ENCODE results near the gene GPC3.

GPC3 gene

DNA sequence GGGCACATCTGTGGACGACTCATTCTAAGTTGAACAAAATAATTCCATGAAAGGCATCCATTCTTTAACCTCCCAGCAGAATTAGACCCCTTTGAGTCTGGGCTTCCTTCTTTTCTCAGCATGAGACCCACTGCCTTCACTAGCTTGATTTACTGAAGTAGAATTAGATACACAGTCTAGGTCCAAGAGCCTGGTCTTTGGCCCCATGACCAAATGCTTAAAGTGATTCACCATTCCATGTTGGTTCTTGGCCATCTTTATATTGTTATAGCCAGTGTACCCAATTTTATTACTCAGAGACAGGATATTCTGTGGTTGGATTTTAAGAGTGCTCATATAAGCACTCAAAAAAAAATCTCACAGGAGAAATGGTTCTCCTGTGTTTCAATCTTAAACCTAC is 414.8 kb downstream of the GPC3 start:
- in situ Hi-C loops (cut with HindIII; ENCODE audit: low sequenced_read_pairs), result no loop called here
- peak; percentile 80 for DNase-seq (ENCODE audit: low read depth, low spot score)
- TF ChIP-seq CTCF (IDR thresholded peaks at IDR 0.05; ENCODE audit: low read depth, low read length), result no peak
- no peak overlapping the region for H3K4me3 ChIP-seq (ENCODE audit: low read depth, low read length)

DNA sequence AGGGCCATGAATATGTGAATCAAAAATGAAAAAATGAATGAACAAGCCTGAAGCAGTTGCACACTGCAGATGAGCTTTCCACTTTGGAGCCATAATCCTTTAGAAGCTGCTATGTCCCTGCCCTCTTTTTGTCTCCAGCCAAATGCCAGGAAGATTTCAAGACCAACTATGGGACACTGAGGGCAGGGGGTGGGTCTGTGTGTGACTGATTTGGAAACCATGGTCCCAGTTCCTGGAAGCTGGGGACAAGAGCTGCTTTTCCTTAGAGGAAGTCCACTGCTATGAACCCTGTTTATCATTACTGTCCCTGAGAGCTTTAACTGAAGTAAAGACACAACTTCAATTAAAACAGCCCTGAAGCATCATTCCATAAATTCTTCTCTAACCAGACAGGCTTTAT is 416.2 kb downstream of the GPC3 start:
- in situ Hi-C loops (cut with HindIII; ENCODE audit: low sequenced_read_pairs), result no loop called here
- no peak for TF ChIP-seq CTCF (IDR thresholded peaks at IDR 0.05; ENCODE audit: low read depth, low read length)
- H3K4me3 ChIP-seq (ENCODE audit: low read depth, low read length), result no peak overlapping the region
- no peak for DNase-seq (ENCODE audit: low read depth, low spot score)

GRCh38 chrX:133568109-133568508 is 417.3 kb downstream of the GPC3 start:
- no peak for TF ChIP-seq CTCF (IDR thresholded peaks at IDR 0.05; ENCODE audit: low read depth, low read length)
- in situ Hi-C loops (cut with HindIII; ENCODE audit: low sequenced_read_pairs), result no loop called here
- H3K4me3 ChIP-seq (ENCODE audit: low read depth, low read length), result no peak overlapping the region
- DNase-seq (ENCODE audit: low read depth, low spot score), result no peak

DNA sequence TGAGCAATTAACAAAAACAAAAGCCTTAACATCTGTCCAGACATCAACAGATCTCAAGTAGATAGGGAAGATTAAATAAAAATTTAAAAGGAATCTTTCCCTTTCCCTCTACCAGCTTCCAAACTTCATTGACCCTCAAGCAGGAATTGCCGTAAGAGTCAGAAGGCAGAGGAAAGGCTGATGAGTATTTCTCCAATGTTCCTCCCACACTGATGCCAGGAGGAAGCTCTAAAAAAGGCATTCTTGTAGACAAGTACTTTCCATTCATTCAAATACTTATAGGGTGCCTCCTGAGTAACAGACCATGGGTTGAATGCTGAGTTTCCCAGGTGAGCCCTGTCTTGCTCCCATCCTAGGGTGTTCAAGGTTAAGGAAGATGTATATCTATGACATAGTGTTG is 418.5 kb downstream of the GPC3 start:
- H3K4me3 ChIP-seq (ENCODE audit: low read depth, low read length), result no peak overlapping the region
- in situ Hi-C loops (cut with HindIII; ENCODE audit: low sequenced_read_pairs), result no loop called here
- no peak for DNase-seq (ENCODE audit: low read depth, low spot score)
- TF ChIP-seq CTCF (IDR thresholded peaks at IDR 0.05; ENCODE audit: low read depth, low read length), result no peak

DNA sequence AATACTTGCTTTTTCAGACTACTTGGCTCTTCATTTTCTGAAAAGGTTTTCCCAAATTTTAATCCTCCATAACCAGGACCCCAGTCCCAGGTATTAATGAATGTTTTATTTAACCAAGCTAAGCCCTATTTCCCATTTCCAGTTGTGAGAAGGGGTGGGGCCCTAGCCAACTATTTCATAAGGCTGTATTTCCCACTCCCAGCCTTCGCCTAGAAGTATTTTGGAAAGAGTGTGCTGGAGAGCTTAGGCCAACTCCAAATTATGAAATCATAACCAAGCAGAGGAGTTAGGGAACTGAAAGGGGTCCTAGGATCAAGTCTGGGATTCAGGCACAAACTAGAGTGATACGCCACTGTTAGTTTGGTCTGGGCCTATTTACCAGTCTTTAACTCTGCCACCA is 421.7 kb downstream of the GPC3 start:
- no peak for DNase-seq (ENCODE audit: low read depth, low spot score)
- TF ChIP-seq CTCF (IDR thresholded peaks at IDR 0.05; ENCODE audit: low read depth, low read length), result no peak
- in situ Hi-C loops (cut with HindIII; ENCODE audit: low sequenced_read_pairs), result no loop called here
- no peak overlapping the region for H3K4me3 ChIP-seq (ENCODE audit: low read depth, low read length)

GRCh38 chrX:133561251-133561650 is 424.1 kb downstream of the GPC3 start:
- no peak for TF ChIP-seq CTCF (IDR thresholded peaks at IDR 0.05; ENCODE audit: low read depth, low read length)
- H3K4me3 ChIP-seq (ENCODE audit: low read depth, low read length), result no peak overlapping the region
- in situ Hi-C loops (cut with HindIII; ENCODE audit: low sequenced_read_pairs), result no loop called here
- peak; percentile 36 for DNase-seq (ENCODE audit: low read depth, low spot score)

DNA sequence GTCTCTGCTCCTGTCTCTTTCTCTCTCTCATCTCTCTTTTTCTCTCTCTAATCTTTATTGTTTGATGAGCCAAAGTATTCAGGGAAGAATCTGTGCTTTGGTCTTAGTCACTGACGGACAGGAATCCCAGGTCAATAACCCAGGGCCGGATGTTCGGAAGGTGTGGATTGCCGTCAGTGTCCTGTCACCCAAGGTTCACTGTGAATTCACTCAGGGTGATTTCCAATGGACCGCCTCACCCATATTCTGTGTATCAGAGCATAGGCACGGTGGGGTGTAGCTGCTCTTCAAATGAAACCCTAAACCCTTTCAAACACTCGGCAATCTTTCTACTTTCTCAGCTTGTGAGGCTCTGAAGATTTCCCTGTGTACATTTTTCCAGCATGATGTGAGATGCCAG is 425.5 kb downstream of the GPC3 start:
- no peak for DNase-seq (ENCODE audit: low read depth, low spot score)
- no peak for TF ChIP-seq CTCF (IDR thresholded peaks at IDR 0.05; ENCODE audit: low read depth, low read length)
- H3K4me3 ChIP-seq (ENCODE audit: low read depth, low read length), result no peak overlapping the region
- in situ Hi-C loops (cut with HindIII; ENCODE audit: low sequenced_read_pairs), result no loop called here

Data from astrocyte of the spinal cord (primary cell).